HG02678 (cell line): Measurements from ENCODE around the gene SELENBP1.
"Not testable (repeated sequence)": the region's sequence is repeated elsewhere in the genome, so short reads cannot be mapped to it uniquely, and the experiment has no call there.

Experiments
- ATAC-seq: cut with Tn5 transposase; IDR thresholded peaks from one replicate; pipeline ENCODE4 v1.9.1; 2021; ENCODE audit warnings: mild to moderate bottlenecking, moderate library complexity; ENCODE audit not compliant: unreplicated experiment

SELENBP1 gene

DNA sequence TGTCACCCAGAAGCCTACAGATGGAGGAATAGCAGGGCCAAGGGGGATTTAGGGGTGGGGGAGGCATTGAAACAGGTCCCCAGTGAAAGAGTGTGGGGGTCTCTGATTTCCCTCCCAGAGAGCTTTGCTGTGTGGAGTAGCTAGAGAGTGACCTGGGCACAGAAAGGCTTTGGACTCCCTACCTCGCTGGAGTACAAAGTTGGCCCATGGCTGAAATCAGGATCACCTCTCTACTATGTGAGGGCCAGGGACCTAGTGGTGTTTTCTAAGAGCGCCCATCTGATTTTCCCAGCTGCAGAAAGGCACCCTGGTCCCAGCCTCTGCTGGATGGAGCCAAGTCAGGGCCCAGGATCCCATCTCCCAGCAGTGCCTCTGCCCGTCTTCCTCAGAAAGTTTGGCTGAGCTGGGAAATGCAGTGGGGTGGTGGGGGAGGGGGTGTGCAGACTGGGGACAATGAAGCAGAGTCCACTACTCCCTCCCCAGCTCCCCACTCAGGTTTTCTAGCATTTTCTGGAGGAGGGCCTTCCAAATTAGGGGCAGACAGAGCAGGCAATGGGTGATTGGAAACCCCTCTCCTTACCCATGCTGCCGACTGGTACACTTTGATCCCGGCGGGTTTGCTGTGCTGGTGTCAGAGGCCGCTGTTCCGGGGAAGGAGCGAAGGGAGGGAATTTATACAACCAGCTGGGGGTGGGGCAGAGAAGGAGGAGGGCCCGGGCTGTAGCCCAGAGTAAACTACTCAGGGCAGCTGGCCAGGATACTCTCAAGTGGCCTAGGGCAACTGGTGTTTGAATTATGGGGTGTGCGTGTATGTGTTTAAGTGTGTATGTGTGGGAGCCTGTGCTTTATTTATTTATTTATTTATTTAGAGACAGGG lies at the start of gene SELENBP1:
Gene SELENBP1, minus strand, starts transcription at position 648 of the 877 bp plus-strand sequence. Its CDS starts 64 bp downstream, at position 584.
- no peak for ATAC-seq

DNA sequence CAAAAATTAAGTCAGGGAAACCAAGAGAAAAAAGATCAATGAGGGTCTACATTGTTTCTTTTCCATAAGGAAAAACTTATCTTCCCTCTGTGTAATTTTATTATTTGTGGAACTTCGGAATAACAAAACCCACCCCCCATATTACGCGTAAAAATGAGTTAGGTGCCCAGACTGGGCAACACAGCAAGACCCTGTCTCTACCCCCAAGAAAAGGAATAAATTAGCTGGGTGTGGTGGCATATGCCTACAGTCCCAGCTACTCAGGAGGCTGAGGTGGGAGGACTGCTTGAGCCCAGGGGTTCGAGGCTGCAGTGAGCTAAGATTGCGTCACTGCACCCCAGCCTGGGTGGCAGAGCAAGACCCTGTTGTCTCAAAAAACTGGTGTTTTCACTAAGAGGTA lies 47.3 kb upstream of the SELENBP1 start:
- no peak for ATAC-seq

DNA sequence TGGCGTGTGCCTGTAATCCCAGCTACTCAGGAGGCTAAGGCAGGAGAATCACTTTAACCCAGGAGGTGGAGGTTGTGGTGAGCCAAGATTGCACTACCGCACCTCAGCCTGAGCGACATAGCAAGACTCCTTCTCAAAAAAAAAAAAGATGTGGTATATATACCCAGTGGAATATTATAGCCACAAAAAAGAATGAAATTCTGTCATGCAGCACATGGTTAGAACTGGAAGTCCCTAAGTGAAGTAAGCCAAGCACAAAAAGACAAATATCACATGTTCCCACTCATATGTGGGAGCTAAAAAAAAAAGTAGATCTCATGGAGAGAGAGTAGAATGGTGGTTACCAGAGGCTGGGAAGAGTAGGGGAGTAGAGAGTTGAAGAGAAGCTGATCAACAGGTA lies 45.6 kb upstream of the SELENBP1 start:
- ATAC-seq, result no peak

DNA sequence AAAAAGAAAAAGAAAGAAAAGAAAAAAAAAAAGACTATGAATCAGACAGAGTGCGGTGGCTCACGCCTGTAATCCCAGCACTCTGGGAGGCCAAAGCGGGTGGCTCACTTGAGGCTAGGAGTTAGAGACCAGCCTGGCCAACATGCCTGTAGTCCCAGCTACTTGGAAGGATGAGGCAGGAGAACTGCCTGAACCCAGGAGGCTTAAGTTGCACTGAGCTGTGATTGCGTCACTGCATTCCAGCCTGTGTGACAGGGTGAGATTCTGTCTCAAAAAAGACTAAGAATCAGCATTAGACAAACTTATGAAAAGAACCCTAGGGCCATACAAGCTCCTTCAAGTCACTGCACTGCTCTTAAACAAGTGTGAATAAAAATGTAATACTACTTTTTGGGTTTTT lies 43.7 kb upstream of the SELENBP1 start:
- ATAC-seq, result no peak

DNA sequence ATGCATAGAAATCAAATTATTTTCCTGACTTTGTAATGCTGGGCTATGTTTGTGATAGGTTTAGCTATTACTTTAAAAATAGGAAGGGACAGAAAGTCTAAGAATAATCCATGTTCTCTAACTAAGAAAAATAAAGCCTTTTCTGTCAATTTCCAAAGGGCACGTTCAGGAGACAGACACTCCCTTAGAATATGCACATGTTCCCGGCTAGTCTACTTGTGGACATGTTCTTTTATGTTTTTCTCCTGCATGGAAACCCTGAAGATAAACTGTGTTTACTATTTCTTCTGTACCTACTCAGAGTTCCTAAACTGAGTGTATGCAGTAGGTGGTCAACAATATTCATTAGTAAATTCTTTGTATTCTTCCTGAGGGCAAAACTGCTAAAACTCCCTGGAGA lies 39.4 kb upstream of the SELENBP1 start:
- no peak for ATAC-seq

DNA sequence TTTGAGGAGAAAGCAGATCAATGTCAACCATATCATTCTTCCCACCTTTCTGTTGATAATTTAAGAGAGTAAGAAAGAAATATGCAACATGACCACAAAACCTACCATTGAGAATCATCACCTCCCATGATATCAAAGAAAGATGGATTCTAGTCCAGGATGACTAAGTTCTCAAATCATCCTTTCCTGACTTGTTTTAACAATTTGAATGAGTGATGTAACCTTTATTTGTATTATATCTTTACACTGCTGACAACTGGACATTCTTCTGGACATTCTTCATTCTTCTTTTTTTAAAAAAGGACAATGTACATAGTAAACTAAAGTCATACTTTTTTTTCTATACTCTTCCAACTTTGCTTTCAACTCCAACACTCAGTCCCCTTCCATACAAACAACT lies 36.4 kb upstream of the SELENBP1 start:
- no peak for ATAC-seq

DNA sequence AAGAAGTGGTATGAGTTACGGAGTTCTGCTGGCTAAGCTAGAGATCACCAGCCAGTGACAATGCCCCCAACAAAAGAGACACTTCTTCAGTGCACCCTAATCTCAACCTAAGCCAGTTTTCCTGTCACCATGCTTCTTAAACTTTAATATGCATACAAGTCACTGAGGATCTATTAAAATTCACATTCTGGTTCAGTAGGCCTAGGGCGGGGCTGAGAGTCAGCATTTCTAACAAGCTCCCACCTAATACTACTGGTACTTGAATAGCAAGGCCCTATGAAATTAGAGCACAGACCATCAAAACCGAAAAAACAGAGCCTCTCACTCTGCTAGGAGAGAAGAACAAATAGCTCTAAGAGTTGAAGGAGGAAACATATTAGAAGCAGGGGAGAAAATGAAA lies 34.8 kb upstream of the SELENBP1 start:
- ATAC-seq, result no peak

DNA sequence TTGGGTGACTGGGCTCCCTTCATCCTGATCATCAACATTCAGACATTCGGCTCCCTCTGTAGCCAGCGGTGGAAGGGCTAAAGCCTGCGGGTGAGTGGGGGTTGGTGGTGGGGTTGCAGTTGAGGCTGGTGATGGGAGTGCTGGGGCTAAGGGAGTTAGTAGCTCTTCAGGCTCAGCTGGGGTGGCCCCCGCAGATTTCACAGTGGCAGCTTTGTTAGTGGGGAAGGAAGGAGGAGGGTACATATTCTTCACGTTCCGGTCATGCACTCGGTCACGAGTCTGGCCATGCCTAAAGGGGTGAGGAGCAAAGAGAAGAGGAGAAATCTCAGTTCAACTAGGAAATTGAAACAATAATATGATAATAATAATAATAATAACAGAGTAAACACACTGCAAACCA lies 33.7 kb upstream of the SELENBP1 start:
- no peak for ATAC-seq

DNA sequence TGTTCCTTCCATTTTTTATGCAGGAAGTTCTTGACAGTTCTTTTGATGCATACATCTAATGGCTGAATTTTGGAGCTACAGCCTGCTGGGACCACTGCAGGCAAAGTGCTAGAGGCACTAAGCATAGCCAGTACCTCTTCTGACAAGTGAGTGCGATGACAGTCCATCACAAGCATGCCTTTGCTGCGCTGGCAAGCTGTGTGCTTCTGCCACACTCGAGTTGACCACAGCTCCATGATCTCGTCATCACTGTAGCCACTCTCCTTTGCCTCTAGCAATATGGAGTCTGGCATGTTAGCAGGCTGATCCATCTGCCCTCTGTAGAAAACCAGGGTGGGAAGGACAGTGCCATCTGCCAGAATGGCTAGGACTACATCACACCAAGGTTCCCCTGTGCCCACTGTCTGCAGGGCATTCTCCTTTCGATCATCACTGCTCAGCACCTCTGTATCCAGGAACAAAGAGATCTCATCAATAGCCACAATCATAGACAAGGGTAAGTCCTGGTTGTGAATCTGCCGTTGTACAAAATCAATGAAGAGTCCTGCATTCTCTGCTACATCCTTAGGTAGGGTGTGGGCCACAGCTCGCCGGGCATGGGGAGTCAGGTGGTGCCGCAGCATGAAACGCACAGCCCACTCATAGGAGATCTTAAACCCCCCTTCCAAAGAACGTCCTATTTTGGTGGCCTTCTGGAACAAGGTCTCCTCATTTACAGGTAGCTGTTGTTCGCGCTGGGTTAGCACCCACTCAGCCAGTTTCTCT lies 32.9 kb upstream of the SELENBP1 start:
- ATAC-seq, result no peak

DNA sequence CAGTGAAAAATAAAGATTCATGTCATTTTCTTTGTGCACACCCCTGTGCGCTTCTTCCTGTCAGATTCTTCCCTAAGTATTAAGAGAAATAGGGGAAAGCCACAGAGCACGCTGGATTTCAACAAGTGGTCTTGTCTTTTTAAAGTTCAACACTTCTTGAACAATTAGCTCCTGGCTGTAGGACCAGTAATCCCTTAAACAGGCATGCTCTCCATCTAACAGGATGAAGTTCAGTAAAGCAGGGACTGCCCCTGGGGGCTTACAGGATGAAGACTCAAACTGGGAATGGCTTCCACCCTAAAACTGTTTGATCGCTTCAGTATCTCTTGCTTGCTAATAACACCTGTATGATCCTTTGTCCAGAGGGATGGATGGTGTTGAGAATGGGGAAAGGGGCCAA lies 31.1 kb upstream of the SELENBP1 start:
- ATAC-seq, result no peak

DNA sequence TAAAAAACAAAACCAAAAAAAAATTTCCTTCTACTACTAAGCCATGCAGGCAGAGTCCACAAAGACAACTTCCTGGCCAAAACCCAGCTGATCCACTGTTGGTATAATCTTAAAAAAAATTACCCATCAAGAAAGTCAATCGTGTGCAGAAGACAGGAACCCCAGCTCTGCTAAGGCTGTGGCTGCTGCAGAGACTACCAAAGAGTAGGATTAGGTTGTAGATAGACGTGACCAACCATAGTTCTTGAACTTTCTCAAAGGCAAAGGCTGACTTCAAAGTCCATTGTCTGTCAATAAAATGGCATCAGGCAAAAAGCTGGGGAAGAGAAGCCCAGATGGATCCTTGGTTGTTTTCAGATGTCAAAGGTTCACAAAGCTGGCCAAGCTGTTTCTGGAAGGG lies 30.3 kb upstream of the SELENBP1 start:
- ATAC-seq, result no peak

DNA sequence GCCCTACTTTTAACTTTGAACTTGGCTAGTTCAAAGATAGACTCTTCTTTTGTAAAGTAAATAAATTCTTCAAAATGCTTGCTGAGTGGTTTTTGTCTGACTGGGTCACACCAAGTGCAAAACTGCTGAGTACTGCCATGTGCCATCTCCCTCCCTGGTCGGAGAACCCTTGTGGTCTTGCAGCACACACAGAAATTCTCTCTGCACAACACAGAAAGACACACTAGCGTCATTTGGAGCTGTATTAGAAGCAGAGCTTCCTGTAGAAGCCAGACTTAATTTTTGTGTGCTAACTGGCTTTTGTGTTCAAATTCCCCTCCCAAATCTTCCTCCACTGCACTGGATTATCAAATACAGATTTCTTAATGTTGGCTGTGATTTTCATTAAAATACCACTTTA lies 29.4 kb upstream of the SELENBP1 start:
- no peak for ATAC-seq

DNA sequence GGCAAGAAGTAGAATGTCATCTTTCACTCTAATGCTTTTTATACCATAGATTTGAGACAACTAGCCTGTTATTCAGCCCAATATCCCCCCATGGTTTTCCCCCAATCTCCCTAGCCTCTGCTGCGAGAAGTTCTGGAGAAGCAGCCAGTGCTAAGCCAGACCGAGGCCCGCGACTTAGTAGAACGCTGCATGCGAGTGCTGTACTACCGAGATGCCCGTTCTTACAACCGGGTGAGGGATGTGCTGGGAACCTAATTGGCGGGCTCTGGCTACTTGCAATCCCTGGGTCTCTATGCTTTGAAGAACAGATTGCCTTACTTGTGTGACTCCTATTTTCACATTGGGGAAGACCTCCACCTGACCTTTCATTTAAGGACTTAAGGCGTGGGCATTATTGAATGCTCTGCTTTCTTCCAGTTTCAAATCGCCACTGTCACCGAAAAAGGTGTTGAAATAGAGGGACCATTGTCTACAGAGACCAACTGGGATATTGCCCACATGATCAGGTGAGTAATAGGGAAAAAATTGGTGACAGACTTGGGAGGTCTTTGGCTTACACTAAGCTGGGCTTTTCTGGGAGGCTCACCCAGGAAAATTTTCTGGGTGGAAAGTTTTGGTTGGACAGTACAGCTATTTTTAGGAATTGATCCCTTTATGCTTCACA lies 28.8 kb upstream of the SELENBP1 start:
- ATAC-seq, result no peak

DNA sequence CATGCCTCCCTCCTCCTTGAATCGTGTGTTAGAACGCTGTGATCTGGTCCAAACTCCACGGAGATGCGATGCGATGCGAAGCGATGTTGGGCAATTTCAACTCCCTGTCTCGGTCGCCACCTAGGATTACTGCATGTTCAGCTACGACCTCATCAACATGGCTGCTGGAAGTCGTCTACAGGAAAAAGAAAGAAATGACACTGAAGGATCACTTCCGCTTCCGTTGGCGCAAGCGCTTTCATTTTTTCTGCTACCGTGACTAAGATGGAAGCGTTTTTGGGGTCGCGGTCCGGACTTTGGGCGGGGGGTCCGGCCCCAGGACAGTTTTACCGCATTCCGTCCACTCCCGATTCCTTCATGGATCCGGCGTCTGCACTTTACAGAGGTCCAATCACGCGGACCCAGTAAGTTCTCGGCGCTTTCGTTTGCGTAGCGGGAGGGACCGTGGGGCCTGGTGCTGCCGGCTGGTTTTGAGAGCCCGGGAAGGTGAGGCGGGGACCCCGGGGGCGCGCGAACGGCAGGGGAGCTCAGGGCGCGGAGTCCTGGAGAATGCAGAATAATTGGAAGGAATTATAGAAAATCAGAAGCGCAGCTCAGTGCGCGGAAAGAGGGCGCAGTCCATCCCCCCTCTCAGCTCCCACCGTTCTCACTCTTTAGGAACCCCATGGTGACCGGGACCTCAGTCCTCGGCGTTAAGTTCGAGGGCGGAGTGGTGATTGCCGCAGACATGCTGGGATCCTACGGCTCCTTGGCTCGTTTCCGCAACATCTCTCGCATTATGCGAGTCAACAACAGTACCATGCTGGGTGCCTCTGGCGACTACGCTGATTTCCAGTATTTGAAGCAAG lies 27.0 kb upstream of the SELENBP1 start, which contains the start of gene PSMB4:
Gene PSMB4, plus strand, starts transcription at position 250 of the 848 bp plus-strand sequence. Its CDS starts 15 bp downstream, at position 265.
- ATAC-seq, result peak; percentile 91

DNA sequence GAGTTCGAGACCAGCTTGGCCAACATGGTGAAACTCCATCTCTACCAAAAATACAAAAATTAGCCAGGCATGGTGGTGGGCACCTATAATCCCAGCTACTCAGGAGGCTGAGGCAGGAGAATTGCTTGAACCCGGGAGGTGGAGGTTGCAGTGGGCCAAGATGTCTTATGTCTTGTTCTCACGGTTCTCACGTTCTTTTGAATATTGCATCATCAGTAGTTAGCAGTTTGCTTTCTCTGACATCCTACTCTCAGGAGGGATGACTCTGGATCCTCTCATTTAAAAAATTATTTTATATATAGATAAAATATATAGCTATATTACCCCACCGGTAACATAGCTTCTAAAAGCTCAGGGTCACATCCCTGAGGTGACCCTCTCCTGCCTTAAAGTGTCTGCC lies 23.8 kb upstream of the SELENBP1 start:
- ATAC-seq, result not testable (repeated sequence)

DNA sequence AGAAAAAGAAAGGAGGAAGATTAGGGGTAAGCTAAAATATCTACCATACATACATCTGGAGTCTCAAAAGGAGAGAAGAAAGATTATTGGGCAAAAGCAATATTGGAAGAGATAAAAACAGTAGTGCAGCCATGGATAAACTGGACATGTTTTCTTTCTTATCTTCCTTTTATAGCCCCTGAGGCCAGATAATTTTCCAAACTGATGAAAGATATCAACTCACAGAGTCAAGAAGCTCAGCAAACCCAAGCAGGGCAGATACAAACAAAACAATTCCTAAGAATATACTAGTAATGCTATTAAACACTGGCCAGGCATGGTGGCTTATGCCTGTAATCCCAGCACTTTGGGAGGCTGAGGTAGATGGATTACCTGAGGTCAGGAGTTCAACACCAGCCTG lies 21.1 kb upstream of the SELENBP1 start:
- no peak for ATAC-seq

DNA sequence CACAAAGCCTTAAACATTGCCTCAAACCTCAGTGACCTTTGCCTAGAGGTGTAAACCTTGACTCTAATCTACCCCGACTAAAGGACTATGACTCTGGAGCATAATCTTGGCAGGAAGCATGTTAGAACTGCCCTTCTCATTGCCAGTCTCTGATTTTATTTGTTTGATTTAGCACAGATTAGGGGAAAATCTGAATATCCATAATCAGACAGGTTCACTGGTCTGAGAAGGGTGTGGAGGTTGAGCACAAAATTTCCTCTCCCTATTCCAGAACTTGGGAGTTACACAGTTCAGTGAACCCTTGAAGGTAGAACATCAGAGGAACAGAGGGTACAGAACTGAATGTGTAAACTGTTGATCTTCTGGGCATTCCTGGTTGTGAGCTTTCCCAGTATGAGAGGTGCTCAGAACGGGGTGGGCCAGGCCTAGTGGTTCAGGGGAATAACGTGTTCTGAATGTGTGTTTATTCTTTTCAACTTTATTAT lies 18.6 kb upstream of the SELENBP1 start:
- ATAC-seq, result no peak

DNA sequence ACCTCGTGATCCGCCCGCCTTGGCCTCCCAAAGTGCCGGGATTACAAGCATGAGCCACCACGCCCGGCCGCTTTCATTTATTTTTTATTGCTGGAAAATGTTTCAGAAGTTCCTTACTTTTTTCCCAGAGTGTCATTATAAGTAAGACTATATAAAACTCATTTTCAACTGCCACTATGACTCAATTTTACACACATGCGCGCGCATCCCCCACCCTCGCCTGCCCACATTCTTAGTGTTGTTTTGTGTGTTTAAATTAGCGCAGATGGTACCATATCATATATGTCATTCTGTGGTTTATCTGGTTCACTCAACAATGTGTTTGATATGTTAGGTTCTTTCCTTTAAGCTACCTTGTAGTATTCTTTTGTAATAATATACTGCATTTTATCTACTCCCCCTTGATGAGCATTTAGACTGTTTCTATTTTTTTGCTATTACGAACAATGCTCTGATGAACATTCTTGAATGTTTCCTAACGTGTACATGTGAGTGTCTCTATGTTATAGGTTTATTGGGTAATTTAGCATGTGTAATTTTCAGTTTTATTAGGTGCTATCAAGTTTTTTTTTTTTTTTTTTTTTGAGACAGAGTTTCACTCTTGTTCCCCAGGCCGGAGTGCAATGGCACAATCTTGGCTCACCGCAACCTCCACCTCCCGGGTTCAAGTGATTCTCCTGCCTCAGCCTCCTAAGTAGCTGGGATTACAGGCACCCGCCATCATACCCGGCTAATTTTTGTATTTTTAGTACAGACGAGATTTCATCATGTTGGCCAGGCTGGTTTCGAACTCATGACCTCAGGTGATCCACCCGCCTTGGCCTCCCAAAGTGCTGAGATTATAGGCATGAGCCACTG lies 17.9 kb upstream of the SELENBP1 start:
- ATAC-seq, result not testable (repeated sequence)

DNA sequence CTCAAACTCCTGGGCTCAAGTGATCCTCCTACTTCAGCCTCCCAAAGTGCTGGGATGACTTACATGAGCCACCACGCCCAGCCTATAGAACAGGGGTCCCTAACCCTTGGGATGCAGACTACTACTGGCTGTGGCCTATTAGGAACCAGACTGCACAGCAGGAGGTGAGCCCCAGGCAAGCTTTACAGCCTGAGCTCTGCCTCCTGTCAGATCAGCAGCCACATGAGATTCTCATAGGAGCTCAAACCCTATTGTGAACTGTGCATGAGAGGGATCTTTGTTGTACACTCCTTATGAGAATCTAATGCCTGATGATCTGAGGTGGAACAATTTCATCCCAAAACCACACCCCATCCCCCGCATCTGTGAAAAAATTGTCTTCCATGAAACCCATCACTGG lies 13.5 kb upstream of the SELENBP1 start:
- no peak for ATAC-seq
